GM18507 (cell line): ENCODE results near the gene DOCK3.
"Not testable (repeated sequence)": the region's sequence is repeated elsewhere in the genome, so short reads cannot be mapped to it uniquely, and the experiment has no call there.

Experiments used
- DNase-seq: peaks from one replicate; pipeline ENCODE4 v3.0.0; 2011; ENCODE audit warnings: low read depth; ENCODE audit not compliant: insufficient read length; ENCODE audit errors: extremely low spot score
- FAIRE-seq: peaks from 2 replicates; lab custom pipeline; 2011; peaks lifted over from hg19 to GRCh38; lab: Jason Lieb, UNC

Gene DOCK3

DNA sequence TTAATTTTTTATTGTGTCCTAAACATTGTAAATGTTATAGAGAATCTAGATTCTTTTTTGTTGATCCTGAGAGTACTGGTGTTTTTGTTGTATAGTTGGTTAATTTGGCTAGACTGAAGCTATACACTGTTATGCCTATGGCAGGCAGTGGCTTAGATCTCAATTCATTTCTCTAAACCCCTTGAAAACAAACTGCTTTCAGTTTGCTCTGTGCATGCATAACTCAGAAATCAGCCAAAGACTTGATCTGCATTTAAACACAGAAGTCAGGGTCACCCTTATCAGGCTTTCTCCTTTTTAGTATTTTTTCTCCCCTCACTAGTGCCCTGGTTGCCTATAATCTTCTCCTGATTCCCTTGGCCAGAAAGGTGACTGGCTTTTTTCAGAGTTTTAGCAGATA is 360.9 kb downstream of the DOCK3 start:
- DNase-seq, result no peak
- FAIRE-seq, result no peak

DNA sequence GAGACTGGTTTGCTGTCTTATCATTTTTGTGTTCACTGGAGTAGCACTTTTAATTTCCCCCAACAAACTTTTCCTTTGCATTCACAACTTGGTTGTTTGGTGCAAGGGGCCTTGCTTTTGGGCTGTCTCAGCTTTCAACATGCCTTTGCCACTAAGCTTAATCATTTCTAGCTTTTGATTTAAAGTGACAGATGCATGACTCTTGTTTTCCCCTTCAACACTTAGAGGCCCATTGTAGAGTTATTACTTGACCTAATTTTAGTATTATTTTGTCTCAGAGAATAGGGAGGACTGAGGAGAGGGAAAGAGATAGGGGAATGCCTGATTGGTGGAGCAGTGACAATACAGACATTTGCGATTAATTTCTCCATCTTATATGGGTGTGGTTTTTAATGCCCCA is 370.3 kb downstream of the DOCK3 start:
- DNase-seq (no peak), FAIRE-seq (no peak)

DNA sequence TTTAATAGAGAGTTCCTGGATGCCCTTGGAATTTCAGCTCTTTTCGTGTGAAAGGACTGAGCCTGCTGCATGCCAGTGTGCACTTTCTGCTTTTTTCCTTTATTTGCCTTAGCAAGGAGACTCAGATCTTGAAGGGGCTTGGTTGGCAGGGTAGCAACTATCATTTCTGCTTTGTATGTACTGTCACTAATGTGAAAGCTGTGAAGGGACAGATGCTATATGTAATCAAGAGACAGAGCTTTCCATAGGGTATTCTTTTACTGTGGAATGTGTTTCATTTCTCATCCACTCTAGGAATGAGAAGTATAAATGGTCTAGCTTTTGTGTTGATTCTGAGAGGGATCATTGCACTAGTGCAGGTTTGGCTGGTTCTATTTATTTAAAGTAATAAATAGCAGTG is 377.8 kb downstream of the DOCK3 start:
- FAIRE-seq (no peak), DNase-seq (no peak)

DNA sequence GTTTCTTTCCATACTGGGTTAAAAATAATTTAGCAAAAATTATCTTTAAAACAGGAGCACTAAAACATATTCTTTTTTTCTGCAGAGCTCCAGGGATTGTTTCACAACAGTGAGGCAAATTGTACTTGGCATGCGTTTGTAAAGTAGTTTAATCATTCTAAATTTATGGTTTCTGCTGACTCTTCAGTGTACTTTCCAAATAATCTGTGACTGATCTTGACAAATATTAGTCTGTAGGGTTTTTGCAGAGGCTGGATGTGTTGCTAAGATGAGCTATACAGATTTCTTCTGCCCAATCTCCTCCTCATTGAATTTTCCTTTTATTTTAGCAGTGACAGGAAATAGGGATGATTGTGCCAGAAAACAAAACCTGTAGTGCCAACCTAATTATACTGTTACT is 382.4 kb downstream of the DOCK3 start:
- FAIRE-seq (no peak), DNase-seq (no peak)

DNA sequence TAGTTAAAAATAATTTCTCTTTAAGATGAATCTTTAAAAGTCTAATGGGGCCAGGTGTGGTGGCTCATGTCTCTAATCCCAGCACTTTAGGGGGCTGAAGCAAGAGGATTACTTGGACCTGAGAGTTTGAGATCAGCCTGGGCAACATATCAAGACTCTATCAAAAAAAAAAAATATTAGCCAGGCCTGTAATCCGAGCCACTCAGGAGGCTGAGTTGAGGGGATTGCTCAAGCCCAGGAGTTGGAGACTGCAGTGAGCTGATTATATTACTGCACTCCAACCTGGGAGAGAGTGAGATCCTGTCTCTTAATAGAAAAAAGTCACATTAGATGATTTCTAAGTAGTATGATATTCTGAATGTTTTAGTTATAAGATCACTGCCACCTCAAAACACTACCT is 388.3 kb downstream of the DOCK3 start:
- DNase-seq (no peak), FAIRE-seq (no peak)

DNA sequence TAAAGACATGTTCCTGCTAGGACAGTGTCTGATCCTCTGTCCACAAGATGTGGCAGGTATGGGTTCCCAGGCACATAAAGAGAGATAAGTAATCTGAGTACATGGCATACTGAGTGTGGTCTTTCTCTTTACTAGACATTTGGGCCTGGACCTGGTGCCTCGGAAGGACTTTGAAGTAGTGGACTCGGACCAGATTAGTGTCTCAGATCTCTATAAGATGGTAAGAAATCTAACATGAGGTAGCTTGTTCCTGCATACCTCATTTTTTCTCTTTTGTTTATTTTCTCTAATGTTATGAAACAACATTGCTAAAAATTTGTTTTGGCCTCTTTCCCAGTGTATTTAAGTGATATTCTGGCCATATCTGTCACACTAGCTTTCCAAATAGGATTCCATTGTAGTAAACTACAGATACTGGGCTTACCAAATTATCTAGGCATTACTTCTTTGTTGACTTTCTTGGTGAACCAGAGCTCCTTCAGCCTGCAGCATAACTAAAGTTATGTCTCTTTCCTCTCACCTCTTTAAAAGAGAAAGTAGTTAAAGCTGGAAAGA is 400.6 kb downstream of the DOCK3 start:
- DNase-seq, result no peak
- FAIRE-seq, result no peak

DNA sequence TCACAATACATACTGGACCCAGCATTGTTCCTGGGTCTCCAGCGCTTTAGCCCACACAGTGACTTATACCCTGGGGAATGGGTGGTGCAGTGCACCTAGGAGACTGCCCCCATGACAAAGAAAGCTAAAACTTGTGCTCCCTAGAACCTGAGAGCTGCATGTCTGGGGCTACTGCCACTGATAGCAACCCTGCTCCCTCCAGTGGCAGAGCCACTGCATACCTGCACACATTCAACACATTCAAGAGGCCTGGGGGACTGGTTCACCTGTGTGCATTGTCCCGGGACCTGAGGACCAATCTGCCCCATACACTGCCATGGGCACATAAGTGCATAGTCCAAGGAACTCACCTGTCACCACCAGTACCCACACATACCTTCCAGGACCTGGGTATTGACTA is 407.6 kb downstream of the DOCK3 start:
- DNase-seq (no peak), FAIRE-seq (no peak)

DNA sequence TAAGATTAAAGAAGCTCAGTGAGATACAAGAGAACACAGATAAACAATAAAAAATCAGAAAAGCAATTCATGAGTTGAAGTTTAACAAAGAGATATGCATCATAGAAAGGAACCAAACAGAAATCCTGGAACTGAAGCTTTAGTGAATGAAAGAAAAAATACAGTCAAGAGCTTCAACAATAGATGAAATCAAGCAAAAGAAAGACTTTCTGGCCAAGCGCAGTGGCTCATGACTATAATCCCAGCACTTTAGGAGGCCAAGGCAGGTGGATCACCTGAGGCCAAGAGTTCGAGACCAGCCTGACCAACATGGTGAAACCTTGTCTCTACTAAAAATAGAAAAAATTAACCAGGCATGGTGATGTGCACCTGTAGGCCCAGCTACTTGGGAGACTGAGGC is 408.8 kb downstream of the DOCK3 start:
- DNase-seq, result no peak

DNA sequence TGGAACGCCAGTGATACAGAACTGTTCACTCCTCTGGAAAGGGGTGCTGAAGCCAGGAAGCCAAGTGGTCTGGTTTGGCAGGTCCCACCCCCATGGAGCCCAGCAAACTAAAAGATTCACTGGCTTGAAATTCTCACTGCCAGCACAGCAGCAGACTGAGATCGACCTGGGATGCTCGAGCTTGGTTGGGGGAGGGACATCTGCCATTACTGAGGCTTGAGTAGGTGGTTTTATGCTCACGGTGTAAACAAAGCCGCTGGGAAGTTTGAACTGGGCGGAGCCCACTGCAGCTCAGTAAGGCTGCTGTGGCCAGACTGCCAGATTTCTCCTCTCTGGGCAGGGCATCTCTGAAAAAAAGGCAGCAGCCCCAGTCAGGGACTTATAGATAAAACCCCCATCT is 417.4 kb downstream of the DOCK3 start:
- DNase-seq, FAIRE-seq: not testable (repeated sequence)

More for the DNA sequence above, 408.8 kb downstream of the DOCK3 start:
- FAIRE-seq, result no peak

DNA sequence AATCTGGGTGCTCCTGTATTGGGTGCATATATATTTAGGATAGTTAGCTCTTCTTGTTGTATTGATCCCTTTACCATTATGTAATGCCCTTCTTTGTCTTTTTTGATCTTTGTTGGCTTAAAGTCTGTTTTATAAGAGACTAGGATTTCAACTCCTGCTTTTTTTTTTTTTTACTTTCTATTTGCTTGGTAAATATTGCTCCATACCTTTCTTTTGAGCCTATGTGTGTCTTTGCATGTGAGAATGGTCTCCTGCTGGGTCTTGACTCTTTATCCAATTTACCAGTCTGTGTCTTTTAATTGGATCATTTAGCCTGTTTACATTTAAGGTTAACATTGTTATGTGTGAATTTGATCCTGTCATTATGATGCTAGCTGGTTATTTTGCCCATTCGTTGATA is 420.1 kb downstream of the DOCK3 start:
- FAIRE-seq, DNase-seq: not testable (repeated sequence)

DNA sequence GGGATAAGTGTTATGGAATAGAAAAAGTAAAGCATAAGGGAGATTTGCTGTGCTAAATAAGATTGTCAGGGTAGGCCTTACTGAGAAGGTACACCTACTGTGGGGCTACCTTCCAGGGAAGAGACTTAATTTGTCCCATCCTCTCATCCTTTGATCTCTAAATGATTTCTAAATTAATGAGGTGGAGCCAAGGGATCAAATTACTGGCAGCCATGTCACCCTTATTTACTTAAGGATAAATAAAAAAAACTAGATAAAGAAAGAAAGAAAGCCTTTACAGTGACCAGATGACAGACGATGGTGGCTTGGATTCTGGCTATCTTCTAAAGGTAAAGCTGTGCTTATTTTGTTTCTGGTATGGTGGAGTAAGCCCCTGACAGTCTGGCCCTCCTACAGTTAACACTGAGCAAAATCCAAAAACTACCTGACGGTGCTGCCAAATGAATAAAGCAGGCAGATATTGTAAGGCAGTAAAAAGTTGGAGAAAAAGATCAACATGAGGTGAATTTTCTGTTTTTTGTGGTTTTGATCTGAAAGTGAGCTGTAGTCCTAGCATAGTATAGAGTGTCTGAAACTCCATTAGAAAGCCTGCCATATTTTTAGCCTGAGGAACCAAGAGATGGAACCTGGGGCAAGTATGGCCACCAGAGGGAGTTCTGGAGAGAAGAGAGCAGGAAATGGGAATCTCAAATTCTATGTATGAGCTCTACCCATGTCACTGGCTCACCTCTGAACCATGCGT is 425.2 kb downstream of the DOCK3 start:
- no peak for DNase-seq
- no peak for FAIRE-seq

DNA sequence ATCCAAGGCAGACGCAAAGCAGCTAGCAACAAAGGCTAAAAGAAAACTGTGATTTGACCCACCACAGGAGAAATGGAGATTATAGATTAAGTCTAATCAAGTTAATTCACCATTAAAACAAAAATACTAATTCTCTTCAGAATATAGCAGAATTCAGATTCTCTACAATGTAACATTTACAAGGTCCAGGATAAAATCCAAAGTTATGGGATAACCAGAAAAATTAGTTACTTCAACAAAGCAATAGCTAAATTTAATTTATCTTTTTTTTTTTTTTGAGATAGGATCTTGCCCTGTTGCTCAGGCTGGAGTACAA is 425.8 kb downstream of the DOCK3 start:
- FAIRE-seq, result no peak
- DNase-seq, result no peak

DNA sequence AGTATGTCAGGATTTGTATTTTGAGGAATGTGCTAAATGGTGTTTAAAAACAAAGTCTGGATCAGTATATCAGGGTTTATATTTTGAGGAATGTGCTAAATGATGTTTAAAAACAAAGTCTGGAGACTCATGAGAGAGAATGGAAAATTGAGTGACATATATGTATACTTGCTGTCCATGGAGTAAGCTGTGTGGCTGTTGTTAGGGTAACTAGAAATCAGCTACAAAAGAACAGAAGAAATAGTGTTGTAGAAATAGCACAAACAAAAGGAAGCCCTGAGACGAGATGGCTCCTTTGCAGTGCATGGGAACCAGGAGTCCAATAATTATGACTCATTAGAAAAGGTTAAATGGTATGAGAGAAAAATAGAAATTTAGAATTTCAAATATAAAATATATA is 427.7 kb downstream of the DOCK3 start:
- no peak for DNase-seq
- no peak for FAIRE-seq

DNA sequence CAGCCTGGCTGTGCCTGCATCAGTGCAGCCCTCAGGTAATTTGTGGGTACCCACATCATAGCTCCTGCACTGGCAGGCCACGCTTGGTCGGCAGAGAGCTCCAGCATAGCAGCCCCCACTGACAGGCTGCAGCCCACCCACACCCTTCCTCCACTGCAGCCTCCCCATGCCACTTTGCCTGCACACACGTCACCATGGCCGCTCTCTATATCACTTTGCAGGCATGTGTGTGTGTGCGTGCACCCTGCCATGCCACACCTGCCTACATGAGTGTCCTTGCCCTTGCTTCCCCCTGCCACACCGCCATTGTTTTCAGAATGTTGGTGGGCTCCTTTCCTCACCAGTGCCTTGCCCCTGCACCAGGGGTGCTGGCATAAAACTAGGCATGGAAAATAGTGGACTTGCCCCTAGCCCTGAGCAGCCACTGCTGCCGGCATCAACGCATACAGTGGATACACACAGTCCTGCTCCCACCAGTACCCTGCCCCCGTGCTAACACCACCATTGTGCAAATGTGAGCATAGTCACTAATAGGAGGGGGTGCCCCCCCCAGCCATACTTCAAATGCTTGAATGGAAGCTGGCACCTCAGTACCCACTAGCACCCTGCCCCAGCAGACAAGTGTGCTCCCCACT is 431.6 kb downstream of the DOCK3 start:
- FAIRE-seq (no peak), DNase-seq (no peak)

DNA sequence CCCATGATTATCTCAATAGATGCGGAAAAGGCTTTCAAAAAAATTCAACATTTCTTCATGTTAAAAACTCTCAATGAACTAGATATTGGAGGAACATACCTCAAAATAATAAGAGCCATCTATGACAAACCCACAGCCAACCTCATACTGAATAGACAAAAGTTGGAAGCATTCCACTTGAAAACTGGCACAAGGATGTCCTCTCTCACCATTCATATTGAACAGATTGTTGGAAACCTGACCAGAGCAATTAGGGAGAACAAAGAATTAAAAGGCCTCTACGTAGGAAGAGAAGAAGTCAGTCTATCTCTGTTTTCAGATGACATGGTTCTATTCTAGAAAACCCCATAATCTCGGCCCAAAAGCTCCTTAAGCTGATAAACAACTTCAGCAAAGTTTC is 435.9 kb downstream of the DOCK3 start:
- DNase-seq (no peak), FAIRE-seq (no peak)

DNA sequence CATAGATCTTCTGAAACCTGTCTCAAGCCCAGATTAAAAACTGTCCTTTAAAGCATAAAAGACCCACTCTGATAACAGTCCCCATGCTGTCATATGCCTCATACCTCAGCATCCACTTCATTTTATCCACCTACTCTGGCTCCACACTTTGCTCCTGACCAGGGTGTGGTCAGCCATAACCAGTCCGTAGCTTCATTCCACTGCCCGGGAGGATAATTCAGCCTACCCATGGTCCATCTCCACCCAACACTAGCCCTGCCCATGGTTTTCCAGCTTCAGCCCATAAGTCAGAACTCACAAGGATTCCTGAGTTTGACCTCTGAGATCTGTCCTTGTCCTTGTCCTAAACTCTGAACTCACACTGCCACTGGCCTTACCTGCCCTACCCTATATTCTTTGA is 448.2 kb downstream of the DOCK3 start:
- FAIRE-seq (no peak), DNase-seq (no peak)

DNA sequence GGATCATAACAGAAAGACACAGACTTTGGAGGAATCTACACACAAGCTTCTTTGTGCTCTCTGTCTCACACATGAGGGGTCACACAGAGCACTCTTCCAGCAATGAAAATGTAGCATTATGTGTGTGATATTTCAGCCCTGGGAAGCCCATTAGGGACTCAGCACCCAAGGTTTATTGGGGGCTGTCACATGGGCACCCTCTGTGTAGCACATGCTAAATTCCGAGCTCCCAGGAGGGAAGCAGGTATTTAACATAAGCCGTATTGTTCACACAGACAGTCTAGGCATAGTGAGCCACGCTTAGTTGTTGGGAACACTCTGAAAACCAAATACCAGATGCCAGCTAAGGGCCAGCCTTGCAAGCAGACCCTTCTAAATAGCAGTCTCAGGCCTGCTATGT is 448.8 kb downstream of the DOCK3 start:
- no peak for DNase-seq
- FAIRE-seq, result no peak

DNA sequence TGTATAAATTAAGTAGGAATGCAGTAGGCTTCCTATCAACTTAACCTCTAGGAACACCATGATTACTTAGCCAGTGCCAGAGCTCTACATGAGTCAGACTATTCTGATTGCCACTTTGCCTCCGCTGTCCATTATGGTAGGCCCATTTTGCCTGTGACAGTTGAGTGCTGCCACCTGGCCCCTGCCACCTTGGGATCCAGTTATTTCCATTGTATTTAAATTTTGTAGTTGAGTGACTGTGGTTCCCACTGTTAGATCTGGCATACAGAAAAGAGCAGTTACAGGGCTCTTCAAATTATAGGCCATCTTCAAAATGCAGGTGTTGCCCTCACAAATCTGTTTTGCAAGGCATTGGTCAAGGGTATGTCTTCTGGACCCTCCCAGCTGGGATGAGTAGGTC is 456.9 kb downstream of the DOCK3 start:
- FAIRE-seq, DNase-seq: not testable (repeated sequence)

DNA sequence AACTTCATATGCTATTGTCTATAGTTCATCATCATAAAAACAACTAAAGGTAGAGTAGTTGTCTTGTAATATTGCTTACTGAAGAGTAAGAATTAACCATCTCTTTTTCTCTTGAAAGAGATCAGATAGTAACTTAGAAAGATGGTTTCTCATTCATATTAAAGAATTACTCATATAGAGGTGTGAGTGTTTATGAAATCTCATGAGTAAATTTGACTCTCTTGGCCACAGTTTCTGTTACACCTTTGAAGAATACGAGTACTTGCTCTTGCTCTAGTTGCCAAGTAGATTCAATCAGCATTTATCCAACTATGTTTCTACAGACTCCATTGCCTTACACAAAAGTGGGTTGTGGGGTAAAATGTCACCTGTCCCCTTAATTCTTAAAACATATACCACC is 463.0 kb downstream of the DOCK3 start:
- FAIRE-seq, result no peak
- no peak for DNase-seq

DNA sequence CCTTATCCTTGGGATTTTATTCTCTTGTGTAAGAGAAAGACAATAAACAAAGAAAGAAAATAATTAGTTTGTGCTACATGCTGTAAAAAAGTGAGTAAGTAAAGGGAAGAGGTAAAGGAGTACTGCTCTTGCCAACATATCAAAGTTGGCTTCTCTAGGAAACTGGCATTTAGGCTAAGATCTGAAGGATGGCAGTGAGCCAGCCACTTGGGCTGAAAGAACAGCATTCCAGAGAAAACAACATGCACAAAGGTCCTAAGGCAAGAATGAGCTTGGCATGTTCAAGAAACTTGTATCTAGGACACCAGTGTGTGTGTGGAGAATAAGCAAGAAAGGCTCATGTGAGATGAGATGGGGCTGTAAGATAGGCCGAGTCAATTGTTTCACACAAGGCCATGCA is 464.9 kb downstream of the DOCK3 start:
- no peak for FAIRE-seq
- no peak for DNase-seq

DNA sequence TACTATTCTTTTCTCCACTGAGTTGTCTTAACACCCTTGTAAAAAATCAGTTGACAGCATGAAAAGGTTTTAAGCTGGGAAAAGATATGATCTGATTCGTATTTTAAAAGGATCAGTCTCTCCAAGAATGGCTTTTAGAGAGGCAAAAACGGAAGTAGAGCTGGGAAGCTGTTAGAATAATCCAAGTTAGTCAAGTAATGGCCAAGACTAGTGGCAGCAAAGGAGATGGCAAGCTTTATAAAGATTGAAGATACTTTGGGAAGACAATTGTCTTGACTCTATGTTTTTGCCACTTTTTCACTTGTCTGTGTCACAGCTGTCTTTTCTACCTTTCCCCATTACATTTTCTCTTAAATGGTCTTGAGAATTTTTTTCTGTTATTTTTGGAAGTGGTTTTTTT is 466.8 kb downstream of the DOCK3 start:
- no peak for FAIRE-seq
- DNase-seq, result no peak
